GM18519 (cell line): Measurements from ENCODE around the gene GOLT1A.
"Not testable (repeated sequence)": the region's sequence is repeated elsewhere in the genome, so short reads cannot be mapped to it uniquely, and the experiment has no call there.

Experiments
- ATAC-seq: cut with Tn5 transposase; IDR thresholded peaks from one replicate; pipeline ENCODE4 v1.9.1; 2021; ENCODE audit warnings: mild to moderate bottlenecking, moderate library complexity; ENCODE audit not compliant: unreplicated experiment, low FRiP score

The GOLT1A gene

GRCh38 chr1:204249736-204250427, 36.1 kb upstream of the GOLT1A start:
- no peak for ATAC-seq

GRCh38 chr1:204248954-204249353, 35.2 kb upstream of the GOLT1A start:
- ATAC-seq: no peak

- no peak for ATAC-seq
Observed at GRCh38 chr1:204246876-204247275, 33.1 kb upstream of the GOLT1A start.

GRCh38 chr1:204242920-204243319, 29.1 kb upstream of the GOLT1A start:
- no peak for ATAC-seq

- no peak for ATAC-seq
Observed at GRCh38 chr1:204241914-204242313, 28.1 kb upstream of the GOLT1A start.

- no peak for ATAC-seq
Observed at GRCh38 chr1:204241050-204241449, 27.3 kb upstream of the GOLT1A start.

GRCh38 chr1:204240233-204240632, 26.4 kb upstream of the GOLT1A start:
- ATAC-seq: no peak

GRCh38 chr1:204239401-204239800, 25.6 kb upstream of the GOLT1A start:
- not testable (repeated sequence) for ATAC-seq

GRCh38 chr1:204238520-204238919, 24.7 kb upstream of the GOLT1A start:
- ATAC-seq: not testable (repeated sequence)

GRCh38 chr1:204237515-204237914, 23.7 kb upstream of the GOLT1A start:
- not testable (repeated sequence) for ATAC-seq

GRCh38 chr1:204232526-204232925, 18.7 kb upstream of the GOLT1A start:
- no peak for ATAC-seq

- no peak for ATAC-seq
Observed at GRCh38 chr1:204230211-204230610, 16.4 kb upstream of the GOLT1A start.

GRCh38 chr1:204228896-204229295, 15.1 kb upstream of the GOLT1A start:
- ATAC-seq: no peak

- no peak for ATAC-seq
Observed at GRCh38 chr1:204227996-204228785, 14.4 kb upstream of the GOLT1A start.

- no peak for ATAC-seq
Observed at GRCh38 chr1:204227351-204227750, 13.6 kb upstream of the GOLT1A start.

- no peak for ATAC-seq
Observed at GRCh38 chr1:204225841-204226735, 12.3 kb upstream of the GOLT1A start.

GRCh38 chr1:204224655-204225054, 10.9 kb upstream of the GOLT1A start:
- no peak for ATAC-seq

GRCh38 chr1:204223129-204223860, 9.5 kb upstream of the GOLT1A start:
- no peak for ATAC-seq

GRCh38 chr1:204222764-204223055, 8.9 kb upstream of the GOLT1A start:
- no peak for ATAC-seq

- ATAC-seq: no peak
Observed at GRCh38 chr1:204222006-204222763, 8.4 kb upstream of the GOLT1A start.
